ENCODE measurements around the gene DMD.

DNA sequence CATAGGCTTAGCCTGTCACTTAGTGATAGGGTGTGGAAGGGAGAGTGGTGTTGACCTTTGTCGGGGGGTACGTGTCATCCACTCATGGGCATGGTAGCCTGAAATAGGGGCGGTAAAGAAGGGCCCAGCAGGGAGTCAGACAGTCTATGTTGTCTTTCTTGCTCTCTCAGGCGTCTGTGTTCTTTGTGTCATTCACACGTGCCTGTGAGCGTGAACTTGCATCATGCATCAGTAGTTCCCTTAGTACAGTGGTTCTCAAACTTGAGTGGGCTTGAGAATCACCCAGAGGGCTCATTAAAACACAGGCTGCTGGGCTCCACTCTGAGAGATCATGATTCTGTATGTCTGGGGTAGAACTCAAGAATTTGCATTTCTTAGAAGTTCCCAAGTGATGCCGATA lies 1688.6 kb downstream of the DMD start:
- TF ChIP-seq, protein P1, sequence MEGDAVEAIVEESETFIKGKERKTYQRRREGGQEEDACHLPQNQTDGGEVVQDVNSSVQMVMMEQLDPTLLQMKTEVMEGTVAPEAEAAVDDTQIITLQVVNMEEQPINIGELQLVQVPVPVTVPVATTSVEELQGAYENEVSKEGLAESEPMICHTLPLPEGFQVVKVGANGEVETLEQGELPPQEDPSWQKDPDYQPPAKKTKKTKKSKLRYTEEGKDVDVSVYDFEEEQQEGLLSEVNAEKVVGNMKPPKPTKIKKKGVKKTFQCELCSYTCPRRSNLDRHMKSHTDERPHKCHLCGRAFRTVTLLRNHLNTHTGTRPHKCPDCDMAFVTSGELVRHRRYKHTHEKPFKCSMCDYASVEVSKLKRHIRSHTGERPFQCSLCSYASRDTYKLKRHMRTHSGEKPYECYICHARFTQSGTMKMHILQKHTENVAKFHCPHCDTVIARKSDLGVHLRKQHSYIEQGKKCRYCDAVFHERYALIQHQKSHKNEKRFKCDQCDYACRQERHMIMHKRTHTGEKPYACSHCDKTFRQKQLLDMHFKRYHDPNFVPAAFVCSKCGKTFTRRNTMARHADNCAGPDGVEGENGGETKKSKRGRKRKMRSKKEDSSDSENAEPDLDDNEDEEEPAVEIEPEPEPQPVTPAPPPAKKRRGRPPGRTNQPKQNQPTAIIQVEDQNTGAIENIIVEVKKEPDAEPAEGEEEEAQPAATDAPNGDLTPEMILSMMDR (IDR thresholded peaks at IDR 0.05; ENCODE audit: insufficient read depth, low read depth, low read length), result no peak
- TF ChIP-seq EZH2 (IDR thresholded peaks at IDR 0.05; ENCODE audit: insufficient read depth, low read length), result no peak

All from astrocyte (in vitro differentiated cells and primary cell).